ENCODE data around the gene GARIN1A.

DNA sequence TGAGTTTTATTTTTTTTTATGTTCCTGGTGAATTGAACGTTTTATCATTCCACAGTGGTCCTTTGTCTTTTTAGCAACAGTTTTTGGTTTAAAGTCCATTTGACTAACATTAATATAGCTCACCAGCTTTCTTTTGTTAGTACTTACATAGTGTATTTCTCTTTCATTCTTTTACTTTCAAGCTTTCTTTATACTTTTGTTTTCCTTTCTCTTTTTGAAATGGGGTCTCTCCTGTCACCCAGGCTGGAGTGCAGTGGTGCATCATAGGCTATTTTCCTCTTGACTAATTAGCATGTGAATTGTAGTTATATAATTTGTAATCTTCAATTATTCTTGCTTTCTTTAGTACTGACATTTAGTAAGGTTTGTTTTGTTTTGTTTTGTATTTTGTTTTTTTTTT lies 27.8 kb downstream of the GARIN1A start:
- TF ChIP-seq POLR2A (IDR thresholded peaks at IDR 0.05) = no peak
- TF ChIP-seq, protein P1, sequence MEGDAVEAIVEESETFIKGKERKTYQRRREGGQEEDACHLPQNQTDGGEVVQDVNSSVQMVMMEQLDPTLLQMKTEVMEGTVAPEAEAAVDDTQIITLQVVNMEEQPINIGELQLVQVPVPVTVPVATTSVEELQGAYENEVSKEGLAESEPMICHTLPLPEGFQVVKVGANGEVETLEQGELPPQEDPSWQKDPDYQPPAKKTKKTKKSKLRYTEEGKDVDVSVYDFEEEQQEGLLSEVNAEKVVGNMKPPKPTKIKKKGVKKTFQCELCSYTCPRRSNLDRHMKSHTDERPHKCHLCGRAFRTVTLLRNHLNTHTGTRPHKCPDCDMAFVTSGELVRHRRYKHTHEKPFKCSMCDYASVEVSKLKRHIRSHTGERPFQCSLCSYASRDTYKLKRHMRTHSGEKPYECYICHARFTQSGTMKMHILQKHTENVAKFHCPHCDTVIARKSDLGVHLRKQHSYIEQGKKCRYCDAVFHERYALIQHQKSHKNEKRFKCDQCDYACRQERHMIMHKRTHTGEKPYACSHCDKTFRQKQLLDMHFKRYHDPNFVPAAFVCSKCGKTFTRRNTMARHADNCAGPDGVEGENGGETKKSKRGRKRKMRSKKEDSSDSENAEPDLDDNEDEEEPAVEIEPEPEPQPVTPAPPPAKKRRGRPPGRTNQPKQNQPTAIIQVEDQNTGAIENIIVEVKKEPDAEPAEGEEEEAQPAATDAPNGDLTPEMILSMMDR (IDR thresholded peaks at IDR 0.05) = no peak

Data from suprapubic skin (tissue), 3 donors.